GM18951 (cell line): ENCODE results near the gene DNM1L.

ENCODE experiments used
- POLR2A ChIP-seq: IDR thresholded peaks from 4 replicates; pipeline ENCODE4 v1.6.1; 2011; ENCODE audit warnings: mild to moderate bottlenecking; ENCODE audit not compliant: insufficient read length, insufficient read depth; ENCODE audit errors: extremely low read depth
- in situ Hi-C: fragments of 300-500 bp; cut with MboI; formaldehyde crosslinking; loops from one replicate; pipeline ENCODE4 v1.12.0; 2022; ENCODE audit warnings: low sequenced_read_pairs, mixed read lengths, inconsistent platforms; ENCODE audit not compliant: unreplicated experiment

The DNM1L gene

GRCh38 chr12:32754111-32754510 lies 75.0 kb downstream of the DNM1L start:
- in situ Hi-C loops: loop anchor here (10.0 to 25.0 kb wide), 2 partner anchors 299 to 1258 kb away; partner anchors contain the start of gene ALG10
- TF ChIP-seq POLR2A: no peak

GRCh38 chr12:32755051-32755653 lies 76.1 kb downstream of the DNM1L start:
- TF ChIP-seq POLR2A: no peak
- in situ Hi-C loops: loop anchor here (10.0 to 25.0 kb wide), 2 partner anchors 300 to 1257 kb away; partner anchors contain the start of gene ALG10

- in situ Hi-C loops: loop anchor here (10.0 to 25.0 kb wide), 2 partner anchors 301 to 1256 kb away; partner anchors contain the start of gene ALG10
These were observed 76.8 kb downstream of the DNM1L start, which contains the start of gene YARS2 for GRCh38 chr12:32755654-32756475. Gene YARS2 (minus strand): TSS chr12:32755897. CDS start chr12:32755874, 23 bp downstream.

GRCh38 chr12:32756476-32757066 lies 77.5 kb downstream of the DNM1L start:
- in situ Hi-C loops: loop anchor here (10.0 to 25.0 kb wide), 2 partner anchors 302 to 1256 kb away; partner anchors contain the start of gene ALG10
- no peak for TF ChIP-seq POLR2A

More at GRCh38 chr12:32755654-32756475, 76.8 kb downstream of the DNM1L start, which contains the start of gene YARS2:
- peak; percentile 88 for TF ChIP-seq POLR2A

GRCh38 chr12:32757157-32757556 lies 78.1 kb downstream of the DNM1L start:
- TF ChIP-seq POLR2A: no peak
- in situ Hi-C loops: loop anchor here (10.0 to 25.0 kb wide), 2 partner anchors 302 to 1255 kb away; partner anchors contain the start of gene ALG10

GRCh38 chr12:32761716-32762115 lies 82.6 kb downstream of the DNM1L start:
- in situ Hi-C loops: loop anchor here (25.0 kb wide), 1 partner anchor 1251 kb away; the partner anchor contains the start of gene ALG10
- no peak for TF ChIP-seq POLR2A

- in situ Hi-C loops: loop anchor here (25.0 kb wide), 1 partner anchor 1246 kb away; the partner anchor contains the start of gene ALG10
- TF ChIP-seq POLR2A: no peak
These were observed 86.8 kb downstream of the DNM1L start for GRCh38 chr12:32765906-32766305.

- in situ Hi-C loops: loop anchor here (25.0 kb wide), 1 partner anchor 1244 kb away; the partner anchor contains the start of gene ALG10
- no peak for TF ChIP-seq POLR2A
These were observed 89.4 kb downstream of the DNM1L start for GRCh38 chr12:32768518-32768917.

GRCh38 chr12:32770141-32770540 lies 91.0 kb downstream of the DNM1L start:
- in situ Hi-C loops: loop anchor here (25.0 kb wide), 1 partner anchor 1242 kb away; the partner anchor contains the start of gene ALG10
- no peak for TF ChIP-seq POLR2A

- no peak for TF ChIP-seq POLR2A
- in situ Hi-C loops: loop anchor here (25.0 kb wide), 1 partner anchor 1239 kb away; the partner anchor contains the start of gene ALG10
These were observed 94.6 kb downstream of the DNM1L start for GRCh38 chr12:32773691-32774090.

GRCh38 chr12:32776258-32776657 lies 97.2 kb downstream of the DNM1L start:
- no peak for TF ChIP-seq POLR2A
- in situ Hi-C loops: no loop called here

- no peak for TF ChIP-seq POLR2A
- in situ Hi-C loops: no loop called here
These were observed 98.1 kb downstream of the DNM1L start for GRCh38 chr12:32777159-32777558.

- TF ChIP-seq POLR2A: no peak
- in situ Hi-C loops: no loop called here
These were observed 98.6 kb downstream of the DNM1L start for GRCh38 chr12:32777691-32778175.

GRCh38 chr12:32780071-32780470 lies 101.0 kb downstream of the DNM1L start:
- TF ChIP-seq POLR2A: no peak
- in situ Hi-C loops: no loop called here
